Thoracic aorta (tissue), 2 donors: ENCODE results near the gene SUMF1. TPM values are rescaled to one million over a fixed set of nuclear protein-coding genes. Genes with fewer than 3 reads are reported as not detected.

ENCODE experiments used
- ATAC-seq: fragments of 150-250 bp; one replicate; pipeline ENCODE4 v1.8.0; 2017; ENCODE audit warnings: low read depth; ENCODE audit not compliant: insufficient number of reproducible peaks, low FRiP score
- DNase-seq: peaks from one replicate; pipeline ENCODE4 v3.0.0-alpha.2; 2020; ENCODE audit warnings: low spot score
- H3K27ac ChIP-seq, 2 donors: fragments of 200-600 bp; sonication (generic); 1 replicate in 1 of 2; 2 replicates in 1 of 2; pipeline ENCODE4 v1.5.1; 2016; ENCODE audit warnings: mild to moderate bottlenecking in 2 of 2, moderate library complexity in 2 of 2
- H3K27me3 ChIP-seq: fragments of 200-600 bp; sonication (generic); replicated peaks from 2 replicates; pipeline ENCODE4 v1.6.0; 2016; ENCODE audit warnings: mild to moderate bottlenecking; ENCODE audit not compliant: insufficient read depth
- H3K36me3 ChIP-seq: fragments of 200-600 bp; sonication (generic); one replicate; pipeline ENCODE4 v1.5.1; 2016
- H3K4me1 ChIP-seq, 2 donors: fragments of 200-600 bp; sonication (generic); 1 replicate in 1 of 2; 2 replicates in 1 of 2; pipeline versions ENCODE4 v1.5.1 to v1.6.0; 2016; ENCODE audit warnings: low read depth in 2 of 2, mild to moderate bottlenecking in 1 of 2; ENCODE audit not compliant: control insufficient read depth in 1 of 2
- H3K4me3 ChIP-seq: fragments of 200-600 bp; sonication (generic); 2 replicates; pipeline ENCODE4 v1.5.1; 2016; ENCODE audit warnings: mild to moderate bottlenecking
- H3K9me3 ChIP-seq: fragments of 200-600 bp; sonication (generic); 2 replicates; pipeline ENCODE4 v1.5.1; 2016
- CTCF ChIP-seq: fragments of 200-600 bp; sonication (generic); IDR thresholded peaks from one replicate; pipeline ENCODE4 v1.5.1; 2019; ENCODE audit warnings: antibody characterized with exemption
- total RNA-seq, 2 donors: library from RNA; depleted of rRNA; stranded (reverse); fragments of >200 nt; gene quantifications; one replicate each; pipeline versions ENCODE4 v1.1.0 to v1.2.3, GENCODE V29; 2016

The SUMF1 gene
- total RNA-seq, 2 donors from 2014 or later, result 35.0 to 63.5 TPM

- no peaks in the 10 kb centered on the region for H3K36me3 ChIP-seq
- no peak overlapping the region for H3K4me3 ChIP-seq
- no peak for ATAC-seq
- TF ChIP-seq CTCF, result no peak
- peaks cover 4 to 14% of the 10 kb centered on the region in 2 donors for H3K4me1 ChIP-seq
- H3K27me3 ChIP-seq, result no peaks in the 10 kb centered on the region
- no peak for DNase-seq
- no peak overlapping the region for H3K27ac ChIP-seq
- no peaks in the 10 kb centered on the region for H3K9me3 ChIP-seq
These were observed 11.2 kb upstream of the SUMF1 start for GRCh38 chr3:4478261-4478660.

- Histone ChIP-seq H3K36me3 (no peaks in the 10 kb centered on the region), H3K4me3 (no peak overlapping the region), H3K27ac (no peak overlapping the region), H3K9me3 (no peaks in the 10 kb centered on the region), H3K4me1 (peaks cover 4 to 14% of the 10 kb centered on the region in 2 donors), H3K27me3 (no peaks in the 10 kb centered on the region)
- ATAC-seq (no peak), DNase-seq (no peak)
- no peak for TF ChIP-seq CTCF
These were observed 9.4 kb upstream of the SUMF1 start for GRCh38 chr3:4476496-4476895.

- no peak for DNase-seq
- Histone ChIP-seq H3K4me1 (peaks cover 4 to 14% of the 10 kb centered on the region in 2 donors), H3K27ac (peak overlapping the region; percentile 62 to 63), H3K36me3 (no peaks in the 10 kb centered on the region), H3K4me3 (no peak overlapping the region), H3K9me3 (no peaks in the 10 kb centered on the region), H3K27me3 (no peaks in the 10 kb centered on the region)
- TF ChIP-seq CTCF, result no peak
- ATAC-seq, result no peak
These were observed 8.7 kb upstream of the SUMF1 start for GRCh38 chr3:4475804-4476203.

GRCh38 chr3:4474683-4475490 lies 7.8 kb upstream of the SUMF1 start:
- Histone ChIP-seq H3K4me1 (peaks cover 4 to 14% of the 10 kb centered on the region in 2 donors), H3K4me3 (peak overlapping the region; percentile 53), H3K9me3 (no peaks in the 10 kb centered on the region), H3K27ac (peak overlapping the region; percentile 62 to 63), H3K27me3 (no peaks in the 10 kb centered on the region), H3K36me3 (no peaks in the 10 kb centered on the region)
- DNase-seq, result peak; percentile 41
- no peak for TF ChIP-seq CTCF
- peak; percentile 86 for ATAC-seq

GRCh38 chr3:4472766-4473165 lies 5.7 kb upstream of the SUMF1 start:
- Histone ChIP-seq H3K27ac (no peak overlapping the region), H3K36me3 (no peaks in the 10 kb centered on the region), H3K4me3 (no peak overlapping the region), H3K4me1 (peaks cover 4 to 14% of the 10 kb centered on the region in 2 donors), H3K9me3 (no peaks in the 10 kb centered on the region), H3K27me3 (no peaks in the 10 kb centered on the region)
- TF ChIP-seq CTCF, result no peak
- DNase-seq, result no peak
- no peak for ATAC-seq
